ENCODE data around the gene PLD1. TPM values are rescaled to one million over a fixed set of nuclear protein-coding genes. Genes with fewer than 3 reads are reported as not detected.

Gene PLD1
- total RNA-seq, 1 experiment from 2014 or later, result 5.3 TPM

GRCh38 chr3:171557173-171557572 lies 253.1 kb downstream of the PLD1 start:
- H3K27me3 ChIP-seq (replicated peaks; ENCODE audit: control insufficient read depth, insufficient read depth, low read length), result no peaks in the 10 kb centered on the region
- ChIA-PET POLR2A (no interaction called here), CTCF (no interaction called here)
- no peaks in the 10 kb centered on the region for H3K36me3 ChIP-seq (ENCODE audit: control insufficient read depth, insufficient read depth, low read length)
- DNase-seq, result no peak
- Mint-ChIP-seq H3K4me3 (ENCODE audit: unreplicated experiment) (no peak overlapping the region), H3K9me3 (ENCODE audit: unreplicated experiment) (no peaks in the 10 kb centered on the region), H3K27me3 (ENCODE audit: insufficient read depth, unreplicated experiment) (no peaks in the 10 kb centered on the region), H3K4me1 (ENCODE audit: low read depth, unreplicated experiment) (no peaks in the 10 kb centered on the region), H3K27ac (ENCODE audit: unreplicated experiment) (no peak overlapping the region), H3K36me3 (ENCODE audit: insufficient read depth, unreplicated experiment) (no peaks in the 10 kb centered on the region)
- H3K9me3 ChIP-seq, result no peaks in the 10 kb centered on the region
- H3K4me3 ChIP-seq (ENCODE audit: low read depth, low read length), result no peak overlapping the region
- no TSS peak for BruUV-seq (replicated peaks)
- intact Hi-C loops (cut with micrococcal nuclease; ENCODE audit: unreplicated experiment), result no loop called here
- TF ChIP-seq CTCF (IDR thresholded peaks at IDR 0.05; ENCODE audit: insufficient read depth in 1 of 2, low read depth in 1 of 2, low read length in 1 of 2, severe bottlenecking in 1 of 2, unreplicated experiment in 1 of 2), result no peak
- no peaks in the 10 kb centered on the region for H3K4me1 ChIP-seq

- H3K27me3 ChIP-seq (replicated peaks; ENCODE audit: control insufficient read depth, insufficient read depth, low read length), result no peaks in the 10 kb centered on the region
- intact Hi-C loops (cut with micrococcal nuclease; ENCODE audit: unreplicated experiment), result no loop called here
- no peak for TF ChIP-seq CTCF (IDR thresholded peaks at IDR 0.05; ENCODE audit: insufficient read depth in 1 of 2, low read depth in 1 of 2, low read length in 1 of 2, severe bottlenecking in 1 of 2, unreplicated experiment in 1 of 2)
- POLR2A ChIA-PET, result no interaction called here
- Mint-ChIP-seq H3K9me3 (ENCODE audit: unreplicated experiment) (no peaks in the 10 kb centered on the region), H3K27me3 (ENCODE audit: insufficient read depth, unreplicated experiment) (no peaks in the 10 kb centered on the region), H3K27ac (ENCODE audit: unreplicated experiment) (no peak overlapping the region), H3K4me3 (ENCODE audit: unreplicated experiment) (no peak overlapping the region), H3K4me1 (ENCODE audit: low read depth, unreplicated experiment) (no peaks in the 10 kb centered on the region), H3K36me3 (ENCODE audit: insufficient read depth, unreplicated experiment) (no peaks in the 10 kb centered on the region)
- no peaks in the 10 kb centered on the region for H3K36me3 ChIP-seq (ENCODE audit: control insufficient read depth, insufficient read depth, low read length)
- no TSS peak for BruUV-seq (replicated peaks)
- H3K4me1 ChIP-seq, result no peaks in the 10 kb centered on the region
- CTCF ChIA-PET, result no interaction called here
- no peaks in the 10 kb centered on the region for H3K9me3 ChIP-seq
- DNase-seq, result no peak
- no peak overlapping the region for H3K4me3 ChIP-seq (ENCODE audit: low read depth, low read length)
Observed at GRCh38 chr3:171556574-171557145, 253.6 kb downstream of the PLD1 start.

GRCh38 chr3:171556148-171556547 lies 254.1 kb downstream of the PLD1 start:
- CTCF ChIA-PET, result no interaction called here
- H3K4me1 Mint-ChIP-seq (ENCODE audit: low read depth, unreplicated experiment), result no peaks in the 10 kb centered on the region
- intact Hi-C loops (cut with micrococcal nuclease; ENCODE audit: unreplicated experiment), result no loop called here
- Histone ChIP-seq H3K27me3 (replicated peaks; ENCODE audit: control insufficient read depth, insufficient read depth, low read length) (no peaks in the 10 kb centered on the region), H3K4me1 (no peaks in the 10 kb centered on the region), H3K9me3 (no peaks in the 10 kb centered on the region), H3K36me3 (ENCODE audit: control insufficient read depth, insufficient read depth, low read length) (no peaks in the 10 kb centered on the region), H3K4me3 (ENCODE audit: low read depth, low read length) (no peak overlapping the region)
- no peak overlapping the region for H3K27ac Mint-ChIP-seq (ENCODE audit: unreplicated experiment)
- no peak for DNase-seq
- TF ChIP-seq CTCF (IDR thresholded peaks at IDR 0.05; ENCODE audit: insufficient read depth in 1 of 2, low read depth in 1 of 2, low read length in 1 of 2, severe bottlenecking in 1 of 2, unreplicated experiment in 1 of 2), result no peak
- H3K9me3 Mint-ChIP-seq (ENCODE audit: unreplicated experiment), result no peaks in the 10 kb centered on the region
- H3K36me3 Mint-ChIP-seq (ENCODE audit: insufficient read depth, unreplicated experiment), result no peaks in the 10 kb centered on the region
- POLR2A ChIA-PET, result no interaction called here
- BruUV-seq (replicated peaks), result no TSS peak
- no peak overlapping the region for H3K4me3 Mint-ChIP-seq (ENCODE audit: unreplicated experiment)
- H3K27me3 Mint-ChIP-seq (ENCODE audit: insufficient read depth, unreplicated experiment), result no peaks in the 10 kb centered on the region

Measured in Caco-2 (cell line).